Gastrocnemius medialis (tissue), 4 donors: Measurements from ENCODE around the gene DENND4C.

Experiments used
- POLR2A ChIP-seq, 2 donors: fragments of 450-650 bp; IDR thresholded peaks; one replicate each; pipeline ENCODE4 v1.6.1; 2017; ENCODE audit warnings: antibody characterized with exemption in 2 of 2, mild to moderate bottlenecking in 2 of 2, moderate library complexity in 2 of 2
- TF ChIP-seq, protein P1 (sequence below), 5 experiments: fragments of 450-650 bp in 3 of 5; fragments of 200-600 bp in 2 of 5; sonication (generic) in 2 of 5; IDR thresholded peaks in 4 of 5; conservative IDR thresholded peaks in 1 of 5; 1 replicate in 4 of 5; 2 replicates in 1 of 5; pipeline ENCODE4 v1.5.1; 2016 to 2019; ENCODE audit warnings: antibody characterized with exemption in 5 of 5, mild to moderate bottlenecking in 3 of 5, moderate library complexity in 3 of 5

GRCh38 chr9:19378164-19378563 is 147.7 kb downstream of the DENND4C start:
- TF ChIP-seq POLR2A (IDR thresholded peaks at IDR 0.05) = no peak
- TF ChIP-seq, protein P1, sequence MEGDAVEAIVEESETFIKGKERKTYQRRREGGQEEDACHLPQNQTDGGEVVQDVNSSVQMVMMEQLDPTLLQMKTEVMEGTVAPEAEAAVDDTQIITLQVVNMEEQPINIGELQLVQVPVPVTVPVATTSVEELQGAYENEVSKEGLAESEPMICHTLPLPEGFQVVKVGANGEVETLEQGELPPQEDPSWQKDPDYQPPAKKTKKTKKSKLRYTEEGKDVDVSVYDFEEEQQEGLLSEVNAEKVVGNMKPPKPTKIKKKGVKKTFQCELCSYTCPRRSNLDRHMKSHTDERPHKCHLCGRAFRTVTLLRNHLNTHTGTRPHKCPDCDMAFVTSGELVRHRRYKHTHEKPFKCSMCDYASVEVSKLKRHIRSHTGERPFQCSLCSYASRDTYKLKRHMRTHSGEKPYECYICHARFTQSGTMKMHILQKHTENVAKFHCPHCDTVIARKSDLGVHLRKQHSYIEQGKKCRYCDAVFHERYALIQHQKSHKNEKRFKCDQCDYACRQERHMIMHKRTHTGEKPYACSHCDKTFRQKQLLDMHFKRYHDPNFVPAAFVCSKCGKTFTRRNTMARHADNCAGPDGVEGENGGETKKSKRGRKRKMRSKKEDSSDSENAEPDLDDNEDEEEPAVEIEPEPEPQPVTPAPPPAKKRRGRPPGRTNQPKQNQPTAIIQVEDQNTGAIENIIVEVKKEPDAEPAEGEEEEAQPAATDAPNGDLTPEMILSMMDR (IDR thresholded peaks at IDR 0.05 in 4 of 5, conservative IDR thresholded peaks at IDR 0.05 in 1 of 5) = no peak
